H1 (cell line): ENCODE data around the gene IRAG1. TPM values are rescaled to one million over a fixed set of nuclear protein-coding genes. Genes with fewer than 3 reads are reported as not detected.

ENCODE experiments used
- EZH2 ChIP-seq: fragments of 200-600 bp; sonication (generic); IDR thresholded peaks from 2 replicates; pipeline ENCODE4 v1.7.1; 2012; ENCODE audit warnings: low read depth, mild to moderate bottlenecking, moderate library complexity, low read length, inconsistent platforms; ENCODE audit not compliant: severe bottlenecking
- SP4 ChIP-seq: IDR thresholded peaks from 2 replicates; pipeline ENCODE4 v1.6.1; 2012; ENCODE audit warnings: low read length, inconsistent platforms
- polyA plus RNA-seq, 7 experiments: library from polyadenylated mRNA; depleted of rRNA in 3 of 7; stranded (reverse) in 5 of 7; unstranded in 2 of 7; fragments of >200 nt in 5 of 7; fragments of 200-250 nt in 2 of 7; gene quantifications; 1 replicate in 5 of 7; 2 replicates in 1 of 7; 4 replicates in 1 of 7; pipeline versions ENCODE4 v1.2.1 to v1.2.3, GENCODE V29; 2011 to 2013; ENCODE audit warnings: missing spikeins in 2 of 7, mixed read lengths in 2 of 7
- total RNA-seq: library from RNA; stranded (reverse); fragmentation: NEBNext Ultra II Directional; extraction: Animal tissue kit (Norgen Biotek cat#: 25700); gene quantifications from 2 replicates; pipeline ENCODE4 v1.2.1, GENCODE V29; 2021

The IRAG1 gene
- total and polyA plus RNA-seq, 2 of the 8 experiments (the other 6 are each of a cell fraction or from before 2014, with no cell fraction given), result 1.8 to 2.7 TPM

- no peak for TF ChIP-seq EZH2
- TF ChIP-seq SP4, result no peak
These were observed 15.5 kb downstream of the IRAG1 start (continued) for GRCh38 chr11:10678101-10678500.
